Gastrocnemius medialis (tissue), 4 donors: Measurements from ENCODE around the gene RPUSD1. TPM values are rescaled to one million over a fixed set of nuclear protein-coding genes. Genes with fewer than 3 reads are reported as not detected.

Source experiments
- ATAC-seq, 2 donors: fragments of 150-250 bp; one replicate each; pipeline ENCODE4 v1.9.1; 2016
- DNase-seq, 2 donors: peaks; one replicate each; pipeline ENCODE4 v3.0.0-alpha.2; 2019
- H3K27ac ChIP-seq, 4 donors: fragments of 200-600 bp; sonication (generic); 1 replicate in 1 of 4; 2 replicates in 3 of 4; pipeline ENCODE4 v1.5.1; 2016 to 2018; ENCODE audit warnings: mild to moderate bottlenecking in 2 of 4, moderate library complexity in 1 of 4
- H3K27me3 ChIP-seq, 3 donors: fragments of 200-600 bp; sonication (generic) in 2 of 3; 1 replicate in 1 of 3; 2 replicates in 2 of 3; pipeline versions ENCODE4 v1.5.1 to v1.6.0; 2016 to 2019; ENCODE audit warnings: mild to moderate bottlenecking in 1 of 3, moderate library complexity in 1 of 3
- H3K36me3 ChIP-seq, 2 donors: fragments of 200-600 bp; sonication (generic) in 1 of 2; one replicate each; pipeline ENCODE4 v1.5.1; 2017 to 2018
- H3K4me1 ChIP-seq, 2 donors: fragments of 200-600 bp; sonication (generic) in 1 of 2; one replicate each; pipeline ENCODE4 v1.5.1; 2016 to 2017; ENCODE audit warnings: mild to moderate bottlenecking in 2 of 2
- H3K4me3 ChIP-seq, 4 donors: fragments of 200-600 bp; sonication (generic) in 3 of 4; 1 replicate in 1 of 4; 2 replicates in 3 of 4; pipeline ENCODE4 v1.5.1; 2016 to 2019; ENCODE audit warnings: mild to moderate bottlenecking in 2 of 4
- H3K9me3 ChIP-seq, 3 donors: fragments of 200-600 bp; sonication (generic) in 2 of 3; 1 replicate in 1 of 3; 2 replicates in 2 of 3; pipeline ENCODE4 v1.5.1; 2016 to 2019
- CTCF ChIP-seq, 5 experiments: fragments of 450-650 bp in 3 of 5; fragments of 200-600 bp in 2 of 5; sonication (generic) in 2 of 5; IDR thresholded peaks in 4 of 5; conservative IDR thresholded peaks in 1 of 5; 1 replicate in 4 of 5; 2 replicates in 1 of 5; pipeline ENCODE4 v1.5.1; 2016 to 2019; ENCODE audit warnings: antibody characterized with exemption in 5 of 5, mild to moderate bottlenecking in 3 of 5, moderate library complexity in 3 of 5
- POLR2A ChIP-seq, 2 donors: fragments of 450-650 bp; IDR thresholded peaks; one replicate each; pipeline ENCODE4 v1.6.1; 2017; ENCODE audit warnings: antibody characterized with exemption in 2 of 2, mild to moderate bottlenecking in 2 of 2, moderate library complexity in 2 of 2
- in situ Hi-C, 4 donors: fragments of 200-750 bp; cut with MboI; loops; one replicate each; pipeline versions ENCODE4 v1.15.0 to v1.8.0; 2017; ENCODE audit warnings: low sequenced_read_pairs in 4 of 4
- intact Hi-C: fragments of 100-400 bp; cut with DNase I; formaldehyde crosslinking; loops from one replicate; pipeline ENCODE4 v1.15.1; 2023; ENCODE audit warnings: low total_unique reads
- total RNA-seq, 4 donors: library from RNA; depleted of rRNA; stranded (reverse); fragments of >200 nt; gene quantifications; one replicate each; pipeline versions ENCODE4 v1.1.0 to v1.2.3, GENCODE V29; 2016

Gene RPUSD1
- total RNA-seq, 4 donors from 2014 or later: 7.8 to 23.8 (median 15.2) TPM

DNA sequence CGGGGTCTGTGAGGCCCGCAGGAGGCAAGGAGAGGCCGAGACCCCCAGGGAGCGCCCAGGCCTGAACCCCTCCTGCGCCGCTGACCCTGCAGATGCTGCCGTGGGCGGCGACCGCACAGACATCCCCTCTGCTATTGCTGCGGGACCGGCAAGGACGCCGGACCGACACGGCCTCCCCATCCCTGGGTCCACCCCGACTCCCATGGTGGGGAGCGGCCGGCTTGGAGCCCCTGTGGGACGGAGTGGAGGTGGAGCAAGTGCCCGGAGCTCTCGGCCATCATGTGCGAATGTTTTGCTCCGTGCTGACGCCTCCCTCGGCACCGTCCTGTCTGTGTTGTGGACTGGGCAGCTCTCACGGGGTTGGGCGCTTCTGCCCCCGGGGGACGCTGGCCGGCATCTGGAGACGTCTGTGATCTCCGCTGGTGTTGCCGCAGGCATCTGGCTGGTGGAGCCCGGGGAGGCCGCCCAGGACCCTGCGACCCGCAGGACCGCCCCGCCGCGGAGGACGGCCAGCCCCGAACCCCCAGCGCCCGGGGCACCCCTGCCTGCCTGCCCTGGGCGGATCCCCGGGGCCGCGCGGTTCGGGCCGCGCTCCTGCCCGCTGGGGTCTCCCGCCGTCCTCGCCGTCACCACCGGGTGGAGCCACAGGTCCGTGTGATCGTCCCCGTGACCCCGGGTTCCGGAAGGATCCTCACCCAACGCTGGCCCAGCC is 25.2 kb upstream of the RPUSD1 start:
- intact Hi-C loops: loop anchor here (5.0 kb wide), 1 partner anchor 244 kb away; no protein-coding TSS in a partner anchor
- in situ Hi-C loops: loop anchor here in 1 of 4 donors (25.0 kb wide), 1 partner anchor 249 kb away; the partner anchor contains the start of gene SSTR5
- no peak for DNase-seq
- no peak for ATAC-seq
- Histone ChIP-seq H3K9me3 (no peaks in the 10 kb centered on the region), H3K27me3 (peaks cover 43 to 57% (median 51%) of the 10 kb centered on the region in 3 donors), H3K36me3 (no peaks in the 10 kb centered on the region), H3K27ac (no peak overlapping the region), H3K4me3 (no peak overlapping the region), H3K4me1 (no peaks in the 10 kb centered on the region)
- peak; percentile 25 to 51 (median 43) for TF ChIP-seq CTCF (IDR thresholded peaks at IDR 0.05 in 4 of 5, conservative IDR thresholded peaks at IDR 0.05 in 1 of 5)
- no peak for TF ChIP-seq POLR2A (IDR thresholded peaks at IDR 0.05)

GRCh38 chr16:808085-808386 is 19.9 kb upstream of the RPUSD1 start:
- Histone ChIP-seq H3K36me3 (no peaks in the 10 kb centered on the region), H3K27ac (no peak overlapping the region), H3K4me3 (peak overlapping the region; percentile 62 to 74 (median 66)), H3K4me1 (no peaks in the 10 kb centered on the region), H3K27me3 (peaks cover 21 to 41% (median 33%) of the 10 kb centered on the region in 3 donors), H3K9me3 (no peaks in the 10 kb centered on the region)
- DNase-seq (no peak), ATAC-seq (no peak)
- TF ChIP-seq POLR2A (IDR thresholded peaks at IDR 0.05): no peak
- no peak for TF ChIP-seq CTCF (IDR thresholded peaks at IDR 0.05 in 4 of 5, conservative IDR thresholded peaks at IDR 0.05 in 1 of 5)
- intact Hi-C loops: no loop called here
- in situ Hi-C loops: loop anchor here in 1 of 4 donors (25.0 kb wide), 1 partner anchor 254 kb away; the partner anchor contains the start of gene SSTR5

- Histone ChIP-seq H3K4me1 (no peaks in the 10 kb centered on the region), H3K36me3 (no peaks in the 10 kb centered on the region), H3K4me3 (peak overlapping the region; percentile 62 to 74 (median 66)), H3K9me3 (no peaks in the 10 kb centered on the region), H3K27me3 (peaks cover 24 to 40% (median 39%) of the 10 kb centered on the region in 3 donors), H3K27ac (peak overlapping the region; percentile 74 to 87 (median 78))
- peak; percentile 73 to 88 for ATAC-seq
- peak; percentile 58 to 81 for DNase-seq
- intact Hi-C loops (loop anchor here (1.0 kb wide), 1 partner anchor 19 kb away; the partner anchor contains the start of genes CHTF18 and RPUSD1), in situ Hi-C loops (loop anchor here in 1 of 4 donors (25.0 kb wide), 1 partner anchor 255 kb away; the partner anchor contains the start of gene SSTR5)
- TF ChIP-seq POLR2A (IDR thresholded peaks at IDR 0.05) (peak; percentile 41 to 42), CTCF (IDR thresholded peaks at IDR 0.05 in 4 of 5, conservative IDR thresholded peaks at IDR 0.05 in 1 of 5) (no peak)
Observed at GRCh38 chr16:807347-808084, 19.3 kb upstream of the RPUSD1 start.

GRCh38 chr16:805474-805873 is 17.3 kb upstream of the RPUSD1 start:
- no peak overlapping the region for H3K27ac ChIP-seq
- in situ Hi-C loops: loop anchor here in 1 of 4 donors (25.0 kb wide), 1 partner anchor 257 kb away; the partner anchor contains the start of gene SSTR5
- intact Hi-C loops: no loop called here
- ATAC-seq: no peak
- DNase-seq: no peak
- TF ChIP-seq POLR2A (IDR thresholded peaks at IDR 0.05) (no peak), CTCF (IDR thresholded peaks at IDR 0.05 in 4 of 5, conservative IDR thresholded peaks at IDR 0.05 in 1 of 5) (no peak)
- no peaks in the 10 kb centered on the region for H3K36me3 ChIP-seq
- no peaks in the 10 kb centered on the region for H3K9me3 ChIP-seq
- H3K27me3 ChIP-seq: peaks cover 45 to 55% (median 49%) of the 10 kb centered on the region in 3 donors
- H3K4me1 ChIP-seq: no peaks in the 10 kb centered on the region
- H3K4me3 ChIP-seq: no peak overlapping the region
